GM10266 (cell line): Measurements from ENCODE around the gene KCNMA1.

Source experiments
- DNase-seq: peaks from one replicate; pipeline ENCODE4 v3.0.0; 2012; ENCODE audit errors: extremely low spot score
- TF ChIP-seq, protein P1 (sequence below): IDR thresholded peaks from 2 replicates; pipeline ENCODE4 v1.5.1; 2012; ENCODE audit warnings: mild to moderate bottlenecking, low read depth; ENCODE audit not compliant: control insufficient read depth, insufficient read depth; ENCODE audit errors: missing control alignments

Gene KCNMA1

DNA sequence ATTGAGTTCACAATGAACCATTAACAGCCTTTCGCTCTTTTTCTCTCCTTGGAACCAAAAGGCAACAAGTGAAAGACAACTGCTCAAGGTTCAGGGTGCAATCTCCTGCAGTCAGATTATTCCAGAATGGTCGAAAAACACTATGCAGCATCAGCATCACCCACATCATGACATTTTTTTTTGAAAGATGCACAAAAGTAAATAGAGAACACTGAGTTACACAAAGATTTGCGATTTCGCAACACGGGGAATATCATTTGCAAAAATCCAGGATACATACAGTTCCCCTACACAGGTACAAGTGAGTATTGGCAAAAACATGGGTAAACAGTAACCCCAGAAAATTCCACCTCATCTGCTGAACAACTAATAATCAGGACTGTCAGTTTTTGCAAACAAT lies 611.5 kb downstream of the KCNMA1 start:
- DNase-seq = no peak
- TF ChIP-seq, protein P1, sequence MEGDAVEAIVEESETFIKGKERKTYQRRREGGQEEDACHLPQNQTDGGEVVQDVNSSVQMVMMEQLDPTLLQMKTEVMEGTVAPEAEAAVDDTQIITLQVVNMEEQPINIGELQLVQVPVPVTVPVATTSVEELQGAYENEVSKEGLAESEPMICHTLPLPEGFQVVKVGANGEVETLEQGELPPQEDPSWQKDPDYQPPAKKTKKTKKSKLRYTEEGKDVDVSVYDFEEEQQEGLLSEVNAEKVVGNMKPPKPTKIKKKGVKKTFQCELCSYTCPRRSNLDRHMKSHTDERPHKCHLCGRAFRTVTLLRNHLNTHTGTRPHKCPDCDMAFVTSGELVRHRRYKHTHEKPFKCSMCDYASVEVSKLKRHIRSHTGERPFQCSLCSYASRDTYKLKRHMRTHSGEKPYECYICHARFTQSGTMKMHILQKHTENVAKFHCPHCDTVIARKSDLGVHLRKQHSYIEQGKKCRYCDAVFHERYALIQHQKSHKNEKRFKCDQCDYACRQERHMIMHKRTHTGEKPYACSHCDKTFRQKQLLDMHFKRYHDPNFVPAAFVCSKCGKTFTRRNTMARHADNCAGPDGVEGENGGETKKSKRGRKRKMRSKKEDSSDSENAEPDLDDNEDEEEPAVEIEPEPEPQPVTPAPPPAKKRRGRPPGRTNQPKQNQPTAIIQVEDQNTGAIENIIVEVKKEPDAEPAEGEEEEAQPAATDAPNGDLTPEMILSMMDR = no peak

DNA sequence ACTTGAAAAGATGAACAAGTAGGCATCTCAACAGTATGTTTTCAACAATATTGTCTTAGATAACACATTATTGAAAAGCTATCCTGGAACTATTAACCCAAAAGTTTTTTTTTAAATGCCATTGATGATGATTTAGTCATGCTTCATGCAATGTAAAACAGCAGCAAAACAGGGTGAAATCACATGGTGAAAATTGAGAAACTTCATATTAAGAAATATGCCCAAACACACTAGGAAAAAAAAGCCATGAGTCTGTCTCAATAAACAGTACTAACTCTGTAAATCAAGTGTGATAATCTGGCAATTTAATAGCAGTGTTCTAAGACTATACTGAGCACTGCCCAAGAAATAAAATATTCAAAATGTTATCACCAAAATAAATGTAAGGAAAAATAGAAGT lies 613.1 kb downstream of the KCNMA1 start:
- no peak for DNase-seq
- TF ChIP-seq, protein P1 = no peak

DNA sequence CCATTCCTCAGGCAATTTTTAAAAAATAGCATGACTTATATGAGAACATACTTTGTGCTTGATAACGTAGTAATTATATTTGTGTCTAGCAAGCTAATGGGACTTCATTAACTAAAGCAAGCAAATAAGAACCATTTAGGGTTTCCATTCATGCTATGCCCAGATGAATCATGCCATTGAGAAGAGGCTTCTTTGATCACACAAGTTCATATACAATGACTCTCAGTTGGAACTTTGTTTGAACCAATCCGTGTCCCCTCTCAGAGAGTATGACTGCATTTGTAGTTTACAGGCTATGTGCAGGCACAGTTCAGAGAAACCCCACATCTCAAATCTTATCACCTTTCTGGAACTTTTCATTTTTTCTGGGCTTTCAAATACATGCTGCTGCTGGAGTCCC lies 614.2 kb downstream of the KCNMA1 start:
- TF ChIP-seq, protein P1 = no peak
- no peak for DNase-seq

DNA sequence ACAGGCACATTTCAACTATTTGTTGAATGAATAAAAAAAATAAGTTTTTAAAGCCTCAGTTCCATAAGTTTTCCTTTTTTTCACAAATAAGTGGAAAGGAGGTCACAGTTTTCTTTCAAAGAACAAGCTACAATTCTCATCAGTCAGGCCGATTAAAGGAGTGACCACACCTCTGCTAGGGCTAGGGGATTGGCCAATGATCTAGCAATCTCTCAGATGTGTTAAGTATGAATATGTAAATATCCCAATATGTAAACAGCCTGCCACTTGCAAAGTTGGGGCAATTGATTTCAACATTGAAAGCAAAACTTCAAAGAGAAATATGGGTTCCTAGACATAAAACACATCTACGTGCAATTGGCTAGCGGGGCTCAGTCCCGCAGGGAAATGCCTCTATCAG lies 614.9 kb downstream of the KCNMA1 start:
- DNase-seq = no peak
- TF ChIP-seq, protein P1 = no peak

DNA sequence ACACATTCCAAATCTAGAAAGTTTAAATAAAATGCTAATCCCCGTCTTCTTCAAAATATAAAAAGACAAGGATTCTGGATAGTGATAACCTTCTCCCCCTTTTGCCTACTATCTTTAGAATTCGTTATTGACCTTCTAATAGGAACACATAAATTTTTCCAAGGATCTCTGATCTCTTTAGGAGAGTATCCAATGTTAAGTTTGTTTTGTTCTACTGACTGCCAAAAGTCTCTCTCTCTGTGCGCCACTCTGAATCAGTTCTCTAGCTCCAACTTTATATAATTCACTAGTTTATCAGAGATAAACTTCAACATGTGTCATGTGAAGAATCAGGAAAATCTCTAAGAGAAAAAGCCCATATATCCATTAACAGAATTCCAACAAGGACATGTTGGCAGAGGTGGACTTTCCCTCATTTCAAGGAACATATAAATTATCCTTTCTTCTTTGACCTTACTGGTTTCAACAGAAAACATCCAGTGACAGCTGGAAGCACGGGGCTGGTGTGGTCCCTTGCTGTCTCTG lies 615.6 kb downstream of the KCNMA1 start:
- TF ChIP-seq, protein P1 = no peak
- DNase-seq = no peak

DNA sequence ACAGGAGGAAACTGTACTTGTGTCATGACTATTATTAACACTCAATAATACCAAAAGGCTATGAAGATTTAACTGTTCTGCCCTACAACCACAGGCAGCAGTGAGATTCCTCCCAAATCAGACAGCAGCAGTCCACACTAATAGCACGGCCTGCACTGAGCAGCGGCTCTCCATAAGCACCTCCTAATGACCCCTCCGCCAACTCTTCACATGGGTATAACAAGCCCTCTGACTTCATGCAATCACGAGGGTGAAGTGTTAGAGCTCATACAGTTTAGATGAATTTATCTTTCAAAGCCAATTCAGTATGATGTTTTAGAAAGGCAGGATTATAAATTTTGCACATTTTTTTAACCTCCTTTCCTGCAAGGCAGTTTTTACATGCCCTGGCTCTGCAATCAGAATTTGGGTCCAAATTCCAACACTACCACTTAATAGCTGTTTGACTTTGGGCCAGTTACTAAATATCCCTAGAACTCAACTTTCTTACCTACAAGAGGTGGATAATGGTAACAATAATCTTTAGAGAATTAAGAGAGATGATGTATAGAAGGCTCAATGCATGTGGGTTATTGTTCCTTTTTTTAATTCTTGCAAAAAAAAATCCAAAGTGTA lies 617.1 kb downstream of the KCNMA1 start:
- DNase-seq = no peak

DNA sequence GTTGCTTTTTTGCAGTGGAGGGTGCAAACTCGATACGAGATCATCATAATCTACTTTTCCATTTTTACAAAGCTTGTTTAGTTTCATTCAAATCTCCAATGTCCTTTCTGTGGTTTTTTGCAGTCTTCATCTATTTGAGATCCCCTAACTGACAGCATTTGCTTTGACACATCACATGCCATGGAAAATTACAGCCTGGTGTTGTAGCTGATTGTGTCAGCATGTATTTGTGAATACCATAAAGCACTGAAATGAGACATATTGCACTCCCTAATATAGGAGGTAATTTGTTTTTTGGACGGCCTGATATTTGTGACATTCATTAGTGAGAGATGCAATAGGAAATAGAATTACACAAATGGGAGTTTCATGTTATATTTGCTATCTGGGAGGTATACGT lies 620.8 kb downstream of the KCNMA1 start:
- TF ChIP-seq, protein P1 = no peak
- no peak for DNase-seq

More for the DNA sequence above, 617.1 kb downstream of the KCNMA1 start:
- TF ChIP-seq, protein P1 = no peak
